ENCODE data around the gene CENPK.

- TF ChIP-seq CTCF (IDR thresholded peaks at IDR 0.05) (no peak), POLR2A (IDR thresholded peaks at IDR 0.05) (no peak)
Observed at GRCh38 chr5:65548281-65548680, 14.7 kb downstream of the CENPK start.

All from uterus (tissue), 2 donors.